Mesenchymal stem cell (in vitro differentiated cells and primary cell): ENCODE measurements around the gene MBD2.
A peak's percentile ranks its signal among the peaks of the same experiment; 100 is the strongest.

ENCODE experiments used
- DNase-seq: peaks from one replicate; pipeline ENCODE4 v3.0.0-alpha.2; 2013
- H2AFZ ChIP-seq: one replicate; pipeline ENCODE4 v1.6.1; 2013; ENCODE audit warnings: low read depth, mild to moderate bottlenecking, control low read depth, inconsistent platforms, low read length, moderate library complexity
- H2AK5ac ChIP-seq: 2 replicates; pipeline ENCODE4 v1.6.1; 2013; ENCODE audit warnings: low read length, moderate library complexity, mild to moderate bottlenecking, inconsistent platforms; ENCODE audit not compliant: severe bottlenecking
- H2BK120ac ChIP-seq: one replicate; pipeline ENCODE4 v1.6.1; 2013; ENCODE audit warnings: low read depth, mild to moderate bottlenecking, inconsistent platforms, low read length, moderate library complexity
- H2BK12ac ChIP-seq, 2 experiments: one replicate each; pipeline ENCODE4 v1.6.1; 2013; ENCODE audit warnings: inconsistent platforms in 2 of 2, low read length in 2 of 2, mild to moderate bottlenecking in 2 of 2, moderate library complexity in 2 of 2, control low read depth in 1 of 2
- H2BK15ac ChIP-seq: one replicate; pipeline ENCODE4 v1.6.1; 2013; ENCODE audit warnings: mild to moderate bottlenecking, low read depth, inconsistent platforms; ENCODE audit not compliant: poor library complexity, severe bottlenecking
- H2BK5ac ChIP-seq: 2 replicates; pipeline ENCODE4 v1.6.1; 2013; ENCODE audit warnings: low read depth, mild to moderate bottlenecking, low read length, control low read depth, inconsistent platforms; ENCODE audit not compliant: poor library complexity, severe bottlenecking
- H3K14ac ChIP-seq, 2 experiments: one replicate each; pipeline ENCODE4 v1.6.1; 2013; ENCODE audit warnings: inconsistent platforms in 2 of 2, low read length in 2 of 2, control low read depth in 1 of 2, mild to moderate bottlenecking in 1 of 2, moderate library complexity in 1 of 2
- H3K18ac ChIP-seq, 2 experiments: one replicate each; pipeline ENCODE4 v1.6.1; 2013; ENCODE audit warnings: inconsistent platforms in 2 of 2, low read length in 2 of 2, control low read depth in 1 of 2, low read depth in 1 of 2, mild to moderate bottlenecking in 1 of 2
- H3K23ac ChIP-seq, 2 experiments: one replicate each; pipeline ENCODE4 v1.6.1; 2013; ENCODE audit warnings: inconsistent platforms in 2 of 2, low read length in 2 of 2, mild to moderate bottlenecking in 2 of 2, moderate library complexity in 2 of 2, control low read depth in 1 of 2
- H3K27ac ChIP-seq: 2 replicates; pipeline ENCODE4 v1.5.1; 2013; ENCODE audit warnings: mild to moderate bottlenecking, moderate library complexity, low read length, control low read depth, inconsistent platforms; ENCODE audit not compliant: poor library complexity, severe bottlenecking
- H3K27me3 ChIP-seq, 2 experiments: 2 replicates each; pipeline versions ENCODE4 v1.6.1 to v1.7.0; 2013; ENCODE audit warnings: low read length in 2 of 2, mild to moderate bottlenecking in 2 of 2, moderate library complexity in 2 of 2, control low read depth in 1 of 2, inconsistent platforms in 1 of 2; ENCODE audit not compliant: control insufficient read depth in 1 of 2, insufficient read depth in 1 of 2
- H3K36me3 ChIP-seq, 2 experiments: 2 replicates each; pipeline versions ENCODE4 v1.6.1 to v1.7.0; 2013; ENCODE audit warnings: low read length in 2 of 2, control low read depth in 1 of 2, inconsistent platforms in 1 of 2, low read depth in 1 of 2, mild to moderate bottlenecking in 1 of 2; ENCODE audit not compliant: insufficient read depth in 2 of 2, control insufficient read depth in 1 of 2
- H3K4ac ChIP-seq, 2 experiments: one replicate each; pipeline ENCODE4 v1.6.1; 2013; ENCODE audit warnings: inconsistent platforms in 2 of 2, low read length in 2 of 2, mild to moderate bottlenecking in 2 of 2, moderate library complexity in 2 of 2, control low read depth in 1 of 2, low read depth in 1 of 2
- H3K4me1 ChIP-seq: 2 replicates; pipeline ENCODE4 v1.6.1; 2013; ENCODE audit warnings: low read depth, low read length, control low read depth; ENCODE audit not compliant: control insufficient read depth, insufficient read depth
- H3K4me2 ChIP-seq: 2 replicates; pipeline ENCODE4 v1.6.1; 2013; ENCODE audit warnings: low read length, mild to moderate bottlenecking, inconsistent platforms; ENCODE audit not compliant: poor library complexity, severe bottlenecking
- H3K4me3 ChIP-seq, 2 experiments: 2 replicates each; pipeline versions ENCODE4 v1.5.1 to v1.7.0; 2013; ENCODE audit warnings: low read length in 2 of 2, mild to moderate bottlenecking in 2 of 2, control low read depth in 1 of 2, low read depth in 1 of 2; ENCODE audit not compliant: insufficient read depth in 1 of 2
- H3K79me1 ChIP-seq: replicated peaks from 2 replicates; pipeline ENCODE4 v1.6.1; 2013; ENCODE audit warnings: mild to moderate bottlenecking, control low read depth, low read length, inconsistent platforms; ENCODE audit not compliant: poor library complexity, severe bottlenecking
- H3K9ac ChIP-seq: 2 replicates; pipeline ENCODE4 v1.7.0; 2013; ENCODE audit warnings: mild to moderate bottlenecking, low read length, moderate library complexity
- H3K9me3 ChIP-seq: 2 replicates; pipeline ENCODE4 v1.7.0; 2013; ENCODE audit warnings: mild to moderate bottlenecking, low read length; ENCODE audit not compliant: control insufficient read depth
- H4K8ac ChIP-seq: one replicate; pipeline ENCODE4 v1.6.1; 2013; ENCODE audit warnings: inconsistent platforms, mild to moderate bottlenecking, low read length, moderate library complexity
- H4K91ac ChIP-seq: one replicate; pipeline ENCODE4 v1.6.1; 2013; ENCODE audit warnings: mild to moderate bottlenecking, low read length, inconsistent platforms
- WGBS: methylation state at CpG from one replicate; pipeline ENCODE4 v1.1.7; 2013; ENCODE audit warnings: mixed read lengths; 5-methylcytosine and 5-hydroxymethylcytosine counted together

Gene MBD2

GRCh38 chr18:54241483-54241882, 17.0 kb upstream of the MBD2 start:
- no peak overlapping the region for H3K4ac ChIP-seq
- H3K9me3 ChIP-seq: no peaks in the 10 kb centered on the region
- H2AK5ac ChIP-seq: no peak overlapping the region
- no peaks in the 10 kb centered on the region for H3K4me1 ChIP-seq
- H2BK12ac ChIP-seq: no peak overlapping the region
- H2BK15ac ChIP-seq: no peak overlapping the region
- H3K14ac ChIP-seq: no peak overlapping the region
- no peak overlapping the region for H4K8ac ChIP-seq
- 75% methylated on average over 4 of the region's 4 CpGs for WGBS
- H3K36me3 ChIP-seq: no peaks in the 10 kb centered on the region
- H4K91ac ChIP-seq: peak overlapping the region; percentile 3
- no peak for DNase-seq
- H3K27ac ChIP-seq: no peak overlapping the region
- H3K23ac ChIP-seq: no peak overlapping the region
- no peak overlapping the region for H2BK120ac ChIP-seq
- no peaks in the 10 kb centered on the region for H3K27me3 ChIP-seq
- H2BK5ac ChIP-seq: no peak overlapping the region
- no peak overlapping the region for H3K18ac ChIP-seq
- H3K4me2 ChIP-seq: no peak overlapping the region
- H2AFZ ChIP-seq: no peak overlapping the region
- no peak overlapping the region for H3K9ac ChIP-seq
- no peak overlapping the region for H3K4me3 ChIP-seq
- no peaks in the 10 kb centered on the region for H3K79me1 ChIP-seq

GRCh38 chr18:54240629-54241107, 16.2 kb upstream of the MBD2 start:
- Histone ChIP-seq H2BK12ac (peak overlapping the region in 1 of 2 experiments; percentile 23), H4K91ac (no peak overlapping the region), H3K4me3 (no peak overlapping the region), H4K8ac (no peak overlapping the region), H3K4ac (no peak overlapping the region), H3K9ac (no peak overlapping the region), H3K23ac (no peak overlapping the region), H3K27ac (no peak overlapping the region), H2AK5ac (no peak overlapping the region), H2AFZ (no peak overlapping the region), H2BK15ac (no peak overlapping the region), H2BK5ac (no peak overlapping the region), H3K36me3 (no peaks in the 10 kb centered on the region), H3K9me3 (no peaks in the 10 kb centered on the region), H3K4me2 (no peak overlapping the region), H3K14ac (no peak overlapping the region), H3K27me3 (no peaks in the 10 kb centered on the region), H3K18ac (peak overlapping the region in 1 of 2 experiments; percentile 25), H3K4me1 (no peaks in the 10 kb centered on the region), H3K79me1 (no peaks in the 10 kb centered on the region), H2BK120ac (no peak overlapping the region)
- DNase-seq: no peak
- 92% methylated on average over 13 of the region's 13 CpGs for WGBS

- no peak overlapping the region for H2AK5ac ChIP-seq
- no peak overlapping the region for H2BK15ac ChIP-seq
- WGBS: 87% methylated on average over 2 of the region's 2 CpGs
- H2AFZ ChIP-seq: no peak overlapping the region
- H2BK5ac ChIP-seq: no peak overlapping the region
- no peak overlapping the region for H3K14ac ChIP-seq
- no peaks in the 10 kb centered on the region for H3K79me1 ChIP-seq
- no peak overlapping the region for H3K18ac ChIP-seq
- no peak overlapping the region for H4K91ac ChIP-seq
- H3K27ac ChIP-seq: no peak overlapping the region
- H3K9ac ChIP-seq: no peak overlapping the region
- no peak overlapping the region for H3K4me2 ChIP-seq
- H3K4me3 ChIP-seq: no peak overlapping the region
- DNase-seq: no peak
- H3K4ac ChIP-seq: no peak overlapping the region
- no peaks in the 10 kb centered on the region for H3K4me1 ChIP-seq
- no peaks in the 10 kb centered on the region for H3K9me3 ChIP-seq
- H3K23ac ChIP-seq: no peak overlapping the region
- H2BK12ac ChIP-seq: no peak overlapping the region
- no peaks in the 10 kb centered on the region for H3K36me3 ChIP-seq
- H2BK120ac ChIP-seq: no peak overlapping the region
- no peak overlapping the region for H4K8ac ChIP-seq
- no peaks in the 10 kb centered on the region for H3K27me3 ChIP-seq
Measured at GRCh38 chr18:54239601-54240000, 15.1 kb upstream of the MBD2 start.

- Histone ChIP-seq H2BK12ac (no peak overlapping the region), H3K18ac (no peak overlapping the region), H3K79me1 (no peaks in the 10 kb centered on the region), H2BK5ac (no peak overlapping the region), H3K4me1 (no peaks in the 10 kb centered on the region), H3K4ac (no peak overlapping the region), H3K36me3 (no peaks in the 10 kb centered on the region), H3K4me2 (no peak overlapping the region), H3K14ac (no peak overlapping the region), H3K27ac (no peak overlapping the region), H3K9me3 (no peaks in the 10 kb centered on the region), H4K91ac (no peak overlapping the region), H2AK5ac (no peak overlapping the region), H2AFZ (no peak overlapping the region), H3K4me3 (no peak overlapping the region), H2BK15ac (no peak overlapping the region), H3K9ac (no peak overlapping the region), H4K8ac (no peak overlapping the region), H2BK120ac (no peak overlapping the region), H3K23ac (no peak overlapping the region), H3K27me3 (no peaks in the 10 kb centered on the region)
- DNase-seq: no peak
- WGBS: 97% methylated on average over 2 of the region's 2 CpGs
Measured at GRCh38 chr18:54239091-54239490, 14.6 kb upstream of the MBD2 start.
